Astrocyte of the cerebellum (primary cell): ENCODE measurements around the gene ROBO2.

ENCODE experiments used
- DNase-seq: peaks from one replicate; pipeline ENCODE4 v3.0.0-alpha.2; 2011; ENCODE audit warnings: low read depth
- H3K4me3 ChIP-seq: 2 replicates; pipeline ENCODE4 v1.5.1; 2011; ENCODE audit warnings: mild to moderate bottlenecking, low read depth, low read length, moderate library complexity
- in situ Hi-C: cut with HindIII; loops from 2 replicates; pipeline ENCODE4 v1.10.0; 2017; ENCODE audit warnings: low sequenced_read_pairs
- TF ChIP-seq, protein P1 (sequence below): IDR thresholded peaks from 2 replicates; pipeline ENCODE4 v1.5.1; 2012; ENCODE audit warnings: low read length, low read depth, moderate library complexity, mild to moderate bottlenecking; ENCODE audit errors: missing control alignments

Gene ROBO2

DNA sequence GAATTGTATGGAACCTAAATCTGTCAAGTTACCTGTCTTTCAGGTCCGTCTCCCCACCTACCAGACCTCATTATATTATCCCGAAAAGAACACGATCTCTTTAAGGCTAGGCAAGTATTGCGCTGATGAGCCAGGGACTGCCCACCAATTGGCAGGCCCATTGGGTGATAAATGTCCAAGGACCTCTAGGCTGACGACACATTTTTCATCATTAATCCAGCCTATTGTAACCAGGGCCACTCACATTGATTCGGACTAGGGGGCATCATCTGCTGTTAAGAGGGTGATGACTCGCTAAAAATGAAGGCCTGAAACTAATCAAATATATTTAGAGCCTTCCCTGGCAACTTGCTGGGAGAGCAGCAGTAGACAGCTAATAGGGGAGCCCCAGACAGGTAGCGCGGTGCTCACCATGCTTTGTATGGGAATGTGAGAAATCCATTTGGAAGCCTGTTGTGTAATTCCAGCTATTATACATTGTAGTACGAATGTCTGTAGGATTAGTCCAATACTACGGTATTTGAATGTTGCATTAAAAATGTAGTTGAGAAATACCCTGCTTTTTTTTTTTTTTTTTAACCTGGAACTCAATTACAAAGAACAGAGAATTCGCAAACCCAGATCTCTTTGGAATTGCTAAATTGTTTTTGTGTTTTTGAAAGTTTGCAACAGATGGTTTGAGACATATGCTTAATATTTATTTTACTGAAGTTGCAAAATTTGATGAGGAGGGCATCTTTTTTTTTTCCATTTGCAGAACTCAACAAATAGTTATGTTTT, 156.1 kb downstream of the ROBO2 start:
- no peak for DNase-seq
- H3K4me3 ChIP-seq, result no peak overlapping the region
- in situ Hi-C loops, result no loop called here
- TF ChIP-seq, protein P1, sequence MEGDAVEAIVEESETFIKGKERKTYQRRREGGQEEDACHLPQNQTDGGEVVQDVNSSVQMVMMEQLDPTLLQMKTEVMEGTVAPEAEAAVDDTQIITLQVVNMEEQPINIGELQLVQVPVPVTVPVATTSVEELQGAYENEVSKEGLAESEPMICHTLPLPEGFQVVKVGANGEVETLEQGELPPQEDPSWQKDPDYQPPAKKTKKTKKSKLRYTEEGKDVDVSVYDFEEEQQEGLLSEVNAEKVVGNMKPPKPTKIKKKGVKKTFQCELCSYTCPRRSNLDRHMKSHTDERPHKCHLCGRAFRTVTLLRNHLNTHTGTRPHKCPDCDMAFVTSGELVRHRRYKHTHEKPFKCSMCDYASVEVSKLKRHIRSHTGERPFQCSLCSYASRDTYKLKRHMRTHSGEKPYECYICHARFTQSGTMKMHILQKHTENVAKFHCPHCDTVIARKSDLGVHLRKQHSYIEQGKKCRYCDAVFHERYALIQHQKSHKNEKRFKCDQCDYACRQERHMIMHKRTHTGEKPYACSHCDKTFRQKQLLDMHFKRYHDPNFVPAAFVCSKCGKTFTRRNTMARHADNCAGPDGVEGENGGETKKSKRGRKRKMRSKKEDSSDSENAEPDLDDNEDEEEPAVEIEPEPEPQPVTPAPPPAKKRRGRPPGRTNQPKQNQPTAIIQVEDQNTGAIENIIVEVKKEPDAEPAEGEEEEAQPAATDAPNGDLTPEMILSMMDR, result no peak

DNA sequence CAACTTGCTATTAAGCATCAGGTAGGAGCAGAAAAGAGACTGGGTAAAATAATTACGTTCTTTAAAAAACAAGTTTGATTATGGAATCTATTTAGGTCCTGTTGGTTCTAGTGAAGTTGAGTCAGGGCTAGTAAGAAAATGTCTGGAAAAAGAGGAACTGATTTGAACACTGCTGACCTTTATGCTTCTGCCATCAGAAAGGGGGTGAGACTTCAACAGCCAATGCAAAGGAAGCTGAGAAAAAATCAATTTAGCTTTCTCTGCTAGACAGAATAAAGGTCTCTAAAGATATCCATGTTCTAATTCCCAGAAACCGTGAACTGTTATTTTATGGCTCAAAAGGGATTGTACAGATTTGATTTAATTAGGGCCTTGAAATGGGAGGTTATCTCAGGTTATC, 157.5 kb downstream of the ROBO2 start:
- H3K4me3 ChIP-seq, result no peak overlapping the region
- no peak for DNase-seq
- in situ Hi-C loops, result no loop called here
- TF ChIP-seq, protein P1, result no peak

DNA sequence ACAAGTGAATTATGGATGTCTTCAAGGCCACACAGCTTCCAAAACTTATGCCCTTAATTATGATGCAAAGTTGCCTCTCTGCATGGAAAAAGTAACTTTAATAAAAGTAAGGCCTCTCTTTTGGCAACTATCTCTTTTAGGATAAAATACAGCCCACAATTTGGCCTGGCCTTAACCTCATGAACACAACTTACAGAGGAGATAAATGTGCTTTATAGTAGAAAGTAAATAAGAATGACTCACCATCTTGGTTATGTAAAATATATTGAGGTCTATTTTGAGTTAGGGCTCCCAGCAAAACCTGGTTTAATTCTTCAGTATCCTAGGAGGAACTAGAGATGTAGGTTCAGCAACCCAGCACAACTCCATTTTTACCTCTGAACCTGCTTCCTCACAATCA, 164.0 kb downstream of the ROBO2 start:
- TF ChIP-seq, protein P1, result no peak
- no peak overlapping the region for H3K4me3 ChIP-seq
- DNase-seq, result no peak
- in situ Hi-C loops, result no loop called here

DNA sequence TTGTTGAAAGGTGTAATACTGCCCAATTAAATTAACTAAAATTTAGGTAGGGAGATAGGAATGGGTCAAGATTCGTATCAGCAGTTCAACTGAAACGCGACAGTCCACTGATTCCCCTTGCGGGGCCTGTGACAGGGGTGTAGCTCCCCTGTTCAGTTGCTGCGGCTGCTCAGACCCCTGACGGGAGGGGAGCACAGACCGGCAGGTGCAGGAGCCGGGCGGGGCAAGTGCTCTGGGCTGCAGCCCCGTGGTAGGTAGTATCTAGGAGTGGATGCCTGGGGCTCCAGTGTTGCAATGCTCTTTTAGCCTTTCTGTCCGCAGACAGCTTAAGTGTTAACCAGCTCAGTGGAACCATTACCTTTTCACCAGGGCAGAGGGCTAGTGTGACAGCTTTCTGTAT, 164.9 kb downstream of the ROBO2 start:
- in situ Hi-C loops, result no loop called here
- H3K4me3 ChIP-seq, result no peak overlapping the region
- TF ChIP-seq, protein P1, result no peak
- no peak for DNase-seq

DNA sequence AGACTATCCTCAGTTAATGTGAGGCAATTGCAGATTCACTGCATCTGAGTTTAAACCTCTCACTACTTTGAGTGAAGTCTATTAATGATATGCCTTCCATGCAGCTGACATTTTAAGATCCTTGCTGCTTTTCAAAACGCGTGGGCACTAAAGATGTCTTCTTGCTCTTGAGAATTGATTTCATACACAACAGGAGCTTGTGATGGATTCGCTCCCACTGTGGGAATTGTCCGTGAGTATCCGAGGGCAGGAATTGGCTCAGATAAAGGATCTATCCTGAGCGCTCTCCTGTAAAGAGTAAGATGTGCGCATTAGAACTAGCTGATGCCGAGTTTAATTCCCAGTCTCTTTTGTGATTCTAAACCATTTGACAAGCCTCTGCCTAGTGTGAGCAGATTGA, 167.9 kb downstream of the ROBO2 start:
- TF ChIP-seq, protein P1, result no peak
- in situ Hi-C loops, result no loop called here

DNA sequence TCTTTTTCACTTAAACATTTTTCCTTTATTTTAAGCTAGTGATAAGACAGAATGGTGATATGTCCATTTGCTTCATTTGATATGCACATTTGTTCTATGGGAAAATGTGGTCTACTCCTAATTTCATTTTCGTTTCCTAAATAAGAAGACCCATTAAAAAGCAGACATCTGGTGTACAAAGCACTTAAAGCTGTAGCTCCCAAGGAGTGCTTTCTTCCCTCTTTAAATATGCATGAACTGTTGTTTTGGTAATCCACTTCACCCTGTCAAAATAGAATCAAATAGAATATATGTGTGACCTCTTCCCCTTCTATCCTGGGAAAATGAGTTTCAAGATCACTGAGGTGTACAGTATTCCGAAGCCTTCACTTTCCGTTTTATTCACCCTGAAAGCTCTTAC, 182.8 kb downstream of the ROBO2 start:
- H3K4me3 ChIP-seq, result no peak overlapping the region
- TF ChIP-seq, protein P1, result no peak
- DNase-seq, result no peak
- in situ Hi-C loops, result no loop called here

More for the DNA sequence above, 167.9 kb downstream of the ROBO2 start:
- no peak overlapping the region for H3K4me3 ChIP-seq
- DNase-seq, result no peak
